Measurements from ENCODE around the gene SBDS.
"Not testable (repeated sequence)": the region's sequence is repeated elsewhere in the genome, so short reads cannot be mapped to it uniquely, and the experiment has no call there.

GRCh38 chr7:66994051-66994450 lies 1.3 kb downstream of the SBDS start:
- not testable (repeated sequence) for TF ChIP-seq POLR2A (IDR thresholded peaks at IDR 0.05)
- TF ChIP-seq, protein P1, sequence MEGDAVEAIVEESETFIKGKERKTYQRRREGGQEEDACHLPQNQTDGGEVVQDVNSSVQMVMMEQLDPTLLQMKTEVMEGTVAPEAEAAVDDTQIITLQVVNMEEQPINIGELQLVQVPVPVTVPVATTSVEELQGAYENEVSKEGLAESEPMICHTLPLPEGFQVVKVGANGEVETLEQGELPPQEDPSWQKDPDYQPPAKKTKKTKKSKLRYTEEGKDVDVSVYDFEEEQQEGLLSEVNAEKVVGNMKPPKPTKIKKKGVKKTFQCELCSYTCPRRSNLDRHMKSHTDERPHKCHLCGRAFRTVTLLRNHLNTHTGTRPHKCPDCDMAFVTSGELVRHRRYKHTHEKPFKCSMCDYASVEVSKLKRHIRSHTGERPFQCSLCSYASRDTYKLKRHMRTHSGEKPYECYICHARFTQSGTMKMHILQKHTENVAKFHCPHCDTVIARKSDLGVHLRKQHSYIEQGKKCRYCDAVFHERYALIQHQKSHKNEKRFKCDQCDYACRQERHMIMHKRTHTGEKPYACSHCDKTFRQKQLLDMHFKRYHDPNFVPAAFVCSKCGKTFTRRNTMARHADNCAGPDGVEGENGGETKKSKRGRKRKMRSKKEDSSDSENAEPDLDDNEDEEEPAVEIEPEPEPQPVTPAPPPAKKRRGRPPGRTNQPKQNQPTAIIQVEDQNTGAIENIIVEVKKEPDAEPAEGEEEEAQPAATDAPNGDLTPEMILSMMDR (IDR thresholded peaks at IDR 0.05): not testable (repeated sequence)
